HEK293T (cell line): ENCODE measurements around the gene PPP4R3B.

Experiments
- BHLHE40 ChIP-seq: fragments of 450-650 bp; IDR thresholded peaks from 2 replicates; pipeline ENCODE4 v1.6.1; 2016; ENCODE audit warnings: mild to moderate bottlenecking, moderate library complexity, borderline replicate concordance
- FOXK2 ChIP-seq: fragments of 450-650 bp; IDR thresholded peaks from 2 replicates; pipeline ENCODE4 v1.6.1; 2016; ENCODE audit warnings: mild to moderate bottlenecking
- L3MBTL2 ChIP-seq: fragments of 450-650 bp; conservative IDR thresholded peaks from 2 replicates; pipeline ENCODE4 v1.6.1; 2016; ENCODE audit warnings: mild to moderate bottlenecking

DNA sequence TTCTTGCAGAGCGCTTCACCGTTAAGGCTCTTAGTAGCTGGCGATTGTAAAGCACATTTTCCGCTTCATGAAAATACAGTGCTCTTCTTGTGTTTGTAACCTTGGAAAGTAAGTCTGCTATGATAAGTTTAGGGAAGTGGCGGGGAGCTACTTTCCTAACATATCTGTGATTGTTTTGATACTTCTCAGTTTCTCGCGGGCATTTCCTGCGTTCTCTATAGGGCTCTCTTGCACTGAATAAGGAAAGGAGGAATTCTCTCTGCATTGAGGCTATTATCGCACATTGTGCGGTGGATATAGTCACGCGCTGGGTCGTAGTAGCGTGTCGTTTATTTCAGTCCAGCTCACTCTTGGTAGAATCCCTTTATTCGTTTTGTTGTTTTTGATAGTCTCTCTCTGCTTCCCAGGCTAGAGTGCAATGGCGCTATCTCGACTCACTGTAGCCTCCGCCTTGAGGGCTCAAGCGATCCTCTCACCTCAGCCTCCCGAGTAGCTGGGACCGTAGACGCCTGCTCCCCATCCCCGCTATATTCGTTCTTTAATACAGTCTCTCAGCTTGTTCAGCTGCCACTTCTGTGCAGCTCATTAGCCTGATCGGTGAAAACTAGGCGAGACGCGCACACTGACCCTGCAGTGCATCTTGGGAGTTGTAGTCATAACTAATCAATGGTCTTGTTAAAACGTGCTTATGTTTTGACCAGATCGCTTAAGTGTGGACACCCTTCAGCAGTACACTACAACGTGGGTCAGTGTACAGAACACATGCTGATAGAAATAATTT lies 1.0 kb upstream of the PPP4R3B start:
- TF ChIP-seq FOXK2 (no peak), L3MBTL2 (no peak), BHLHE40 (no peak)
